ENCODE results near the gene MKLN1.

DNA sequence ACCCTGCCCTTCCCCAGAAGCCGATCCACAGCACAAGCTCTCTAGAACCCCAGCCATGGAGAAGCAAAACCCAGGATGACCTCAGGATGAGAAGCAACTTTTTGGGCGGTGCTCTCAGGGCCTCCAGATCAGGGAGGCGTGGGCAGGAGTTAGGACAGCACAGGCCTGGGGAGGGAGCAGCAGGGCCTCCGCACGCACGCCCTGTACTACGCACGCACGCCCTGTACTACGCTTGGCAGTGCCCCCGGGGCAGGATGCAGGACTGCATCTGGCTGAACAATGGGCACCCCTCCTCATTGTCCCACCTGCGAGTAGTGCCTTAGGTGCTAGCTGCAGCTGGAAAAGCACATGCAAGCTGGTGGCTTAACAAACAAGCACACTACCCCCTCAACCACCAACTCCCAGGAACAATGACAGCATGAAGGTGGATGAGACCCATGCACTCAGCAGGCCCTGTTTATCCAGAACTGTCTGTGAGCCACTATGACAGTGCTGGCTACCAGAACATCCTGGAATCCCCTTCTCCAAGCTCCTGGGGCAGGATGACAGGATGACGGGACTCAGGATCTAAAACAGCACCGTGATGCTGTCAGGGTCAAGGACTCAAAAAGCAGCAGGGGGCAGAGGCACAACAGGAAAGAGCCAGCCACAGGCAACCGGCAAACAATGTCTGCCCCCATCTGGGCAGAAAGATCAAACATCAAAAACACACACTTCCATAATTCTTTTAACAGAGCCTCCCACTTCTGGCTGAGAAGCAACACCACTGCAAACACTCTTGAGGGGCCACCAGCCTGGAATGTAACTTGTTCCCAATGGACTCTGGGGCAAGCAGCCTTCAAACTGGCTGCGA, 217.0 kb downstream of the MKLN1 start:
- TF ChIP-seq EP300 (IDR thresholded peaks at IDR 0.05) = no peak
- no peak for TF ChIP-seq CTCF (IDR thresholded peaks at IDR 0.05)
- TF ChIP-seq POLR2AphosphoS5 (IDR thresholded peaks at IDR 0.05) = peak in 1 of 4 donors; percentile 38
- TF ChIP-seq POLR2A (IDR thresholded peaks at IDR 0.05) = no peak
